Endometrial microvascular endothelial cells (primary cell): ENCODE data around the gene SLC25A18. TPM values are rescaled to one million over a fixed set of nuclear protein-coding genes. Genes with fewer than 3 reads are reported as not detected.
"Not testable (repeated sequence)": the region's sequence is repeated elsewhere in the genome, so short reads cannot be mapped to it uniquely, and the experiment has no call there.

Source experiments
- in situ Hi-C: cut with HindIII; loops from 2 replicates; pipeline ENCODE4 v1.10.0; 2017; ENCODE audit warnings: low sequenced_read_pairs, low pct_unique_long_range_greater_than_20kb; ENCODE audit errors: inconsistent ontology term
- total RNA-seq: library from RNA; depleted of rRNA; stranded (reverse); fragments of >200 nt; gene quantifications from one replicate; pipeline ENCODE4 v1.2.3, GENCODE V29; 2015; ENCODE audit errors: inconsistent ontology term

The SLC25A18 gene
- total RNA-seq, 1 donor from 2014 or later: not detected

DNA sequence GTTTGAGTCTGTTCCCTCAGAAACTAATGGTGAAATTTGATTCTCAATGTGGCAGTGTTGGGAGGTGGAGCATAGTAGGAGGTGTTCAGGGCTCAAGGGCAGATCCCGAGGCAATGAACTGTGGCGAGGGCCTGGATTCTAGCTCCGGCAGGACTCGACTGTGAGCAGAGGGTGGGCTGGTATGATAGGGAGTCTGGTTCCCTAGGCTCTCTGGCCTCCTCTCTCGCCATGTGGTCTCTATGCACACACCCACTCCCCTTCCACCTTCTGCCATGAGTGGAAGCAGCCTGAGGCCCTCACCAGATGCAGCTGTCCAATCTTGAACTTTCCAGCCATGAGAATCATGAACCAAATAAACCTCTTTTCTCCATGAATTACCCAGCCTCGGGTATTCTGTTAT, 32.9 kb downstream of the SLC25A18 start:
- in situ Hi-C loops: no loop called here

DNA sequence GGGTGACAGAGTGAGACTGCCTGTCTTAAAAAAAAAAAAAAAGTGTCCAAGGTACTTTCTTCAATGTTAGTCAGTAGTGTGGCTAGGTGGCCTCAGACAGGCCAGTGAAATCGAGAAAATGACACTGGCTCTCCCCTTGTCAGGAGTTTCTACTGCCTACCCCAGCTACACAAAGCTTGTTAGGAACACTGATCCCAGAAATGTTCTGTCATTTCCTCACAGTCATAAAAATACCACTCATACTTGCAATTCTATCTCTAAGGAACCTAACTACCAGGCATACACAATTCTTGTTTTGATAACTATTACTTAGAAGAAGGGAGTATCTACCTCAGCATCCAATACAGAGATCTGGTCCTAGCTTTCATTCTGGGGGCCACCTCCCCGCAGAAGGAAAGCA, 33.9 kb downstream of the SLC25A18 start:
- in situ Hi-C loops: no loop called here

DNA sequence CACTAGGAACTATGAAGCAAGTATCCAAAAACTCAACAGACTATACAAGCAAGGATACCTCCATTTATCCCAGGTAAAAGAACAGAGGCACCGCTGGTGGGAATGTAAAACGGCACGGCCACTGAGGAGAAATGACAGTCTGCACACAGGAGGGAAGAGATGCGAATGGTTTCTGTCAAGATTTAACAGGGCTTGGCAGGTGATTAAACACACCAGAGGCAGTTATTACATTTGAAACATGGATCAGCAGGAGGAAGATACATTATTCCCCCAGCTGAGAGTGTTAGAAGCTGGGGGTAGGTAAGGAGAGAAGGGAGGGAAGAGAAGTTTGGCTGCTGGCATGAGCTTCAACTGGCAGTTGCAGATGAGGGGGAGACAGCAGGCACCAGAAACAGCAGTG, 35.0 kb downstream of the SLC25A18 start:
- in situ Hi-C loops: no loop called here

DNA sequence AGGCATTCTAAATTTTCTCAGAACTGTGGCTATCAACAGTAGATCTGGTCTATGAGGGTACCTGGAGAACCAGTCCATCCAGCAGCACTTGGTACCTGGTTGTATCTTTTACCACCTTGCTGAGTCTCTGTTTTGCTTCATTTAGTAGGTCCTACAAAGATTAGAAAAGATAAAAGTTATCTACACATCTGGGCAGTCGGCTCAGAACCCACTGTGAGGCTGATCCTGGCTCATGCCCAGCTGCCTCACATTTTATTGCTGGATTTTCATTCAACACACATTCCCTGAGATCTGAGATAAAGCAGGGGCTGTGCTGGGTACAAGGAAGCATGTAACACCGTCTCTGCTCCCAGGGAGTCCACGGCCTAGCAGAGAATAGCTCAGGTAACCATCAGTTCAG, 37.7 kb downstream of the SLC25A18 start:
- in situ Hi-C loops: no loop called here

DNA sequence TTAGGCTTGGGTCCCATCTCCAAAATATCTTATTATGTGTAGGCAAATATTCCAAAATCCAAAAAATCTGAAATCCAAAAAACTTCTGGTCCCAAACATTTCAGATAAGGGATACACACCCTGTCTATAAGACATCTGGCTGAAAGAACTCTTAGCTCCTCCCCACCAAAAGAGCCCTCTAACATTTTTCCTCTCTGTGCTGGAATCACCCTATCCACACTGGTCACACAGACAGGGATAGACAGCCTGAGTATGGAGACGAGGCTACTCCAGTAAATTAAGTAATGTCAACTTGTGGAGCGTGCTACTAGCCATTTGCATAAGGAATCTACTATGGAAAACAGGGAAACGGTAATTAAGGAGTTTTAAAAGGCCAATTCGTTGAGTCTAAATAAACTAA, 40.4 kb downstream of the SLC25A18 start:
- in situ Hi-C loops: no loop called here

DNA sequence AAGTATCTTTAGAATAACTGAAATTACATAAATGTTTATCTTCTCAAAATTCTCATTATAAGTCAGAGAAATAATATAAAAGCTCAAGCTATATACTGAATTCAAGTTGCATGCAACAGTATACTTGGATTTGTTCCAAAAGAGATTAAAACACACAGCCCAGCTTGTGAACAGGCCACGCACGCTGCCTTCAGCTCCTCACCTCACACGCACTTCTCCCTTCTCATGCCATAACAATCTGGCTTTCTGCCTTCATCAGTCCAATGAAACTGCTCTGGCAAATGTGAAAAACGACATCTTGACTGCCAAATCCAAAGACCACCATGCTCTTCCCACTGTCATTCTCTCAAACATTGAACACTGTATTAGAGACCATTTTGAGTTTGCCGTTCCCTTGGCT, 43.2 kb downstream of the SLC25A18 start:
- in situ Hi-C loops: no loop called here

DNA sequence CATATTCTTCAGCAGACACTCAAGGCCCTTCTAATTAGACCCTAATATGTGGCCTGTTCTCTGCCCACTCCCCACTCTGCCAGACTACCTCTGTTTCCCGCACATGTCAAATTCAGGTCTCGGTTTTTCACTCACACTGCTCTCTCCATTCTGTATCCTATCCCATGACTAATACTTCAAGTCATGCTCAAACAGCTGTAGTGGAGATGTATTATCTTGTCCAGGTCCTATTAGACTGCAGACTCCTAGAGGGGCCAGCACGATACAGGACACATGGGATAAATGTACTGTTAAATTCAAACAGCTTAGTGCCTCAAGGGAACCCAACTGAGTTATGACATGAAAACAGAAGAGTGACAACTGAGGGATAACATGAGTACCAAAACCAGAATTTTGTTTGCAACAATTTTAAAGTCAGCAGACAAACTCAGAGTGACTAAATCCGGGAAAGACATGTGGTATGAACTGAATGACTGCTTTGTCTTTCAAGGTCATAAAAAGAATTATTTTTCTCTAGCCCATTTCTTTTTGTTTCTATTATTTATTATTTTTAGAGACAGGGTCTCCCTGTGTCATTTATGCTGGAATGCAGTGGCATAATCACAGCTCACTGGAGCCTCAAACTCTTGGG, 44.7 kb downstream of the SLC25A18 start:
- in situ Hi-C loops: no loop called here

DNA sequence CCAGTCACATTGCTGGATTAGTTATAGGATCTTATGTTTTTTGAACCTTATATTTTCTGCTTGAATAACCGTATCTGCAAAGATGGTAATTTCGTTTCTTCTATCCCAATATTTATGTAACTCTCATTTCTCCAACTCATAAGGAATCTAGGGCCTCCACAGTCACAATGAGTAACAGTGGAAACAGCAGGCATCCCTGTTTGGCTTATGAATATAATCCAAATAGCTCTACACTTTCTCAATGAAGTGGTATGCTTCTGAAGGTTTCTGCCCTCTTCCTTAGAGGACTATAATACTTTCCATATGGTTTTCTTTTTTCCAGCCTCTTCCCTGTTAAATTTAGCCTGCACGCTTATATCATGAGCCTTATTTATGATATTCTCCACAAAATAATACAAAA, 48.8 kb downstream of the SLC25A18 start:
- in situ Hi-C loops: no loop called here

DNA sequence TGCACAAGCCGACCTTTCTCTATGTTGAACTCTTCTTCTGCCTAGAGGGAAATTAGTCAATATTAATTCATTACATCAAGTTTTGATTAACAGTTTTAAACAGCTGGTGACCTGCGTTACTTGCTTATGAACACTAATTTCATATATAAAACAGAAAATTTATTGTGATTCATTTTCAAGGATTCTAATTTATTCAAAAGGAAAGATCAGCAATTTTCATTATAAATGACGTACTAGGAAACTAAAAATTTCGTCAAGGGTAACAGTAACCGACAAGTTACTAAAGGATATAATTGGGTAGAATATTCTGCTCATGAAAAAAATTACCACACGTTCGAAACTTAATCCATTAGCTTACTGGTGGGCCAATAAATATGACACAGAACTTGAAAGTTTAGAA, 50.0 kb downstream of the SLC25A18 start:
- in situ Hi-C loops: no loop called here

DNA sequence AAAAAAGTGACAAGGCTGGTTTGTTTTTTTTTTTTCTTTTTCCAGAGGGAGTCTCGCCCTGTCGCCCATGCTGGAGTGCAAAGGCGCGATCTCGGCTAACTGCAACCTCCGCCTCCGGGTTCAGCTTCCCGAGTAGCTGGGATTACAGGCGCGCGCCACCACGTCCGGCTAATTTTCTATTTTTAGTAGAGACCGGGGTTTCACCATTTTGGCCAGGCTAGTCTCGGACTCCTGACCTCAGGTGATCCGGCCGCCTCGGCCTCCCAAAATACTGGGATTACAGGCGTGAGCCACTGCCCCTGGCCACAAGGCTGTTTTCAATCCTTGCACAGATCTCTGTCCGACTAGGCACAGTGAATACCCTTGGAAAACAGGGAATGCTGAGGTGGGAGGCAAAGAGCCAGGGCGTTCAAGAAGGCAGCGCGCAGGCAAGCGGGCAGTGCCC, 64.7 kb downstream of the SLC25A18 start:
- in situ Hi-C loops: no loop called here

DNA sequence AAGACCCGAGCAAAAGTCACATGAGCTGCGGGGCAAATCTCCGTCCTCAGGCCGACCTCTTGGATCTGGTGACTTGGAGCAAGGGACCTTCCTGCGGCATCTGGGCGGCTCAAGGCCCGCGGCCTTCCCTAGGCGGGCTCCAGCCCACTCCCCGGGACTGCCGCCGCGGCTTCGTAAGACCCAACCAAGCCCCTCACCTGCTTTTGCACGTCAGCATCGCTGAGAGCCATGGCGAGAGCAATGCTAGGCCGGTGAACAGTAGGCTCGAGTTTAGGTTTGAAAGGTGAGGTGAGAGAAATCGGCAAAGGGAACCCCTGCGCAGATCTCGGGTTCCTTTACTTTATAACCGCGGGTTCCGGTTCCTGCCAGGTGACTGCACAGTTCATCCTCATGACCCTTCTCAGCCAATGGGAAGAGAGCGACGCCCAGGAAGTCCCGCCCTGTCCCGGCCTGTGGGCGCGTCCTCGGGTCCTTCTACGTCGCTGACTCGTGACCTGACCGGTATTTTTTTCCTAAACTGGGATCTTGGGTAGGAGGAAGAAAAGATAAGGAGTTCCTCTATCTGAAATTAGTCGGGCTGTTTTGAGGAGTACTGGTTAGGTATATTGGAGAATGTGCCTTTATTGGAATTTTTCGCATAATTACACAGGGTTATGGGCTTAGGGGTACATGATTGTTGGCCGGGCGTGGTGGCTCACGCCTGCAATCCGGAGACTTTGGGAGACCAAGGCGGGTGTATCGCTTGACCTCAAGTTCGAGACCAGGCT, 65.3 kb downstream of the SLC25A18 start, which contains the start of gene ATP6V1E1:
TSS of gene ATP6V1E1 (minus strand) at position 344 of the 767 bp plus-strand sequence. CDS start at position 230, 114 bp downstream.
- in situ Hi-C loops: no loop called here

DNA sequence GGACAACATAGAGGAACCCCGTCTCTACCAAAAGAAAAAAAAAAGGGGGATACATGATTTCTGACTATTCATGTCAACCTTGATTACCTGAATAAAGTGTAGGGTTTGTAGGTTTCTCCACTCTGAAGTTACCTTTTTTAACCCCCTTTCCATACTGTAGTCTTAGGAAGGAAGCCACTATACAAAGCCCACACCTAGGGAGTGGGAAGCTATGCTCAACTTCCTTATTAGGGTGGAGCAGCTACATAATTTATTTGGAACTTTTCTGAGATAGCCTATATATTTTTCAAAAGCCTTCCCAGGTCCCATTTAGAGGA, 65.8 kb downstream of the SLC25A18 start:
- in situ Hi-C loops: no loop called here

DNA sequence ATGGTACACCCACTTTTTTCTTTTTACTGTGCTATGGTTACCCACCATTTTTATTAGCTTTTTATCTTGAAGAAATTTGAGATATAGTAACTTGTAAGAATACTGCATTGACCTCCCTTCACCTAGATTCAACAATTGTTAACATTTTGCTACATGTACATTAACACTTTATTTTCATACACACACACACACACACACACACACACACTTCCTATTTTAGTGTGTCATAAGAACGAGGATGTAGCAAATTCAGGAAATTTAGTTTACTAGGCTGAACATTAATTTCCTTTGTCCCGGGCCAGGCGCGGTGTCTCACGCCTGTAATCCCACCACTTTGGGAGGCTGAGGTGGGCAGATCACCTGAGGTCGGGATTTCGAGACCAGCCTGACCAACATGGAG, 66.3 kb downstream of the SLC25A18 start:
- in situ Hi-C loops: no loop called here

DNA sequence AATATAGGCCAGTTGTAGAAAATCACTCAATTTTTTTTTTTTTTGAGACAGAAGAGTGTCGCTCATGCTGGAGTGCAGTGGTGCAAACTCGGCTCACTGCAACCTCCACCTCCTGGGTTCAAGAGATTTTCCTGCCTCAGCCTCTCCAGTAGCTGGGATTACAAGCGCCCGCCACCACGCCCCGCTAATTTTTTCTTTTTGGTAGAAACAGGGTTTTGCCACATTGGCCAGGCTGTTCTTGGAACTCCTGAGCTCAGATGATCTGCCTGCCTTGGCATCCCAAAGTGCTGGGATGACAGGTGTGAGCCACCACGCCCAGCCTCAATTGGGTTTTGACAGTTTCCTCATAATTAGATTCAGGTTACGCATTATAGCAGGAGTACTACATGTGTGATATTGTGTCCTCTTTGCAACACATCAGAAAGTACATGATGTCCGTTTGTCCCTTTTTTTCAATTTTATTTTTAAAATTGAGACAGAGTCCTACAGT, 67.8 kb downstream of the SLC25A18 start:
- in situ Hi-C loops: no loop called here

DNA sequence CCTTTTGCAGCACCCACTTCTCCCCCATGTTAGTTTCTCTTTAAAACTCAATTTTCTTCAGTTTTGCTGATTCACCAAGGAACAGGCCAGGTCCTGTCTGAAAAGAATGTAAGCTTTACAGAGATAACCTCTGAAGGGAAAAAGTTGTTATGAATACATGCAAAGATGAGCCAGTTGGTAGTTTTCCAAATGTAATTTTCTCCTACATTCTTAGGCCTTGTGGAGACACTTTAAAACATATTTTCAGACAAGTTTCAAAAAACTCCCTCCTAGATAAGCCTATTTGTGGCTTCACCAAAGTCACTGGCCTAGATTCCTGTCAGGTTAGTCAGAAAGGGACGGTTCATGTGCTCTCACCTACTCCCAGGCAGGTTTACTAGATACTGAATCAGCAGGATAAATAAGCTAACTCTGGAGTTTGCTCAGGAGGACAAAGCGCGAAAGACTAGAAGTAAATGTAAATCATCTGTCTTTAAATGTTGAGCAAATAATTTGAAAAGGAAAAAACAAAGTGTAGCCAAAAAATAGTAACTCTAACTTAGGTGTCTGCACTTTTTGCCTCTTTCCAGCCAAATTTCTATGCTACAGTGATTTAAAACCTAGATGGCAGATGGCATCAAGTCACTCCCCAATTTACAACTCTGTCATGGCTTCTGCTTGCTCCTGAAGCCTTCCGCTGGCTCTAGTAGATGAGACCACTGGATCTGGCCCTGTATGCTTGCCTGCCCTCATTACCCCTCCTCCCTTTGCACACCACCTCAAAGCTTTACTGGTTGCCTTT, 70.1 kb downstream of the SLC25A18 start:
- in situ Hi-C loops: no loop called here

DNA sequence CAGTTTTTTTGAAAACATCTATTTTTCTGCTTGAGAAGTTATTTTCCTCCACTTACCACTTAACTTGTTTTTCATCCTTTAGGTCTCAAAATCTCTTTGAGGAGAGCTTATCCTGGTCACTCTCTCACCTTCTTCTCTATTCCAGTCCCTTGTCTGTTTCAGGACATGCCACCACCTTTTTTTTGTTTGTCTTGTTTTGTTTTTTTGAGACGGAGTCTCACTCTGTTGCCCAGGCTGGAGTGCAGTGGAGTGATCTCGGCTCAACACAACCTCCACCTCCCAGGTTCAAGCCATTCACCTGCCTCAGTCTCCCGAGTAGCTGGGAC, 70.7 kb downstream of the SLC25A18 start:
- in situ Hi-C loops: no loop called here

DNA sequence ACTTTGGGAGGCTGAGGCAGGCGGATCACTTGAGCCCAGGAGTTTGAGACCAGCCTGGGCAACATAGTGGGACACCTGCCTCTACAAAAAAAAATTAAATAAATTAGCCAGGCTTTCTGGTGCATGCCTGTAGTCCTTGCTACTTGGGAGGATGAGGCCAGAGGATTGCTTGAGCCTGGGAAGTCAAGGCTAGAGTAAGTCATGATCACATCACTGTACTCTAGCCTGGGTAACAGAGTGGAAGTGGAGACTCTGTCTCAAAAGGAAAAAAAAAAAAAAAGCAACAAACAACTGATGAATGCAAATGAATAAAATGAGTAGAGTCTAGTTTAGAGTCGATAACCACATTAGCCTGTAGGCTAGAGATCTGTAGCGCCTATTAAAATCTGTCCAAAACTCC, 71.4 kb downstream of the SLC25A18 start:
- in situ Hi-C loops: no loop called here

DNA sequence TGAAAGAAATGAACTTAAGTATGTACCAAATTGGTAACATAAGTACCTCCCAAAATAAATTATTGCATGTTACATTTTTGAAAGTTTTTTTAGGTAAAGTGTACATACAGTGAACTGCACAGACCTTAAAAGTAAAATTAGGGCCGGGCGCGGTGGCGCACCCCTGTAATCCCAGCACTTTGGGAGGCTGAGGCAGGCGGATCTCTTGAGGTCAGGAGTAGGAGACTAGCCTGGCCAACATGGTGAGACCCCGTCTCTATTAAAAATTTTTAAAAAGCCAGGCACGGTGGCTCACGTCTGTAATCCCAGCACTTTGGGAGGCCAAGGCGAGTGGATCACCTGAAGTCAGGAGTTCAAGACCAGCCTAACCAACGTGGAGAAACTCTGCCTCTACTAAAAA, 73.6 kb downstream of the SLC25A18 start:
- in situ Hi-C loops: not testable (repeated sequence)

DNA sequence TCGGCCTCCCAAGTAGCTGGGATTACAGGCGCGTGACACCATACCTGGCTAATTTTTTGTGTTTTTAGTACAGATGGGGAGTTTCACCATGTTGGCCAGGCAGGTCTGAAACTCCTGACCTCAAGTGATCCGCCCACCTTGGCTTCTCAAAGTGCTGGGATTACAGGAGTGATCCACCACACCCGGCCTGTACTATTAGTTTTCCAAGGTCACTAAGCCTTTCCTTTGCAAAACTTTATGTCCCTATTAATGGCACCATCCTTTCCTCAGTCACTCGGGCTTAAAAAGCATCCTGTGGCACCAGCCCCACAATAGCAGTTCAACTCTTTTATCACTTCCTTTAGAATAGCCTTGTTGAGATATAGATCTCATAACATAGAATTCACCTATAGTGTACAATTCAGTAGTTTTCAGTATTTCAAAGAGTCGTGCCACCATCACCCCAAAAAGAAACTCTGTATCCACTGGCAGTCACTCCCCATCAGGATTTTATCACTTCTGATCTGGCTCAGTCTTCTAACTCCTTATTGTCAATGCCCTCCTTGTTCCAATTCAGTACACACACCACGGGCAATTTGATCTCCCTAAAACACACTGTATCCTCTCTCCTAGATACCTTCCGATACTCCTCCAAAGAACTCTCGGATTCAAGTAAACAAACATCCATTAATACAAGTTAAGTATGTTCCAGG, 74.3 kb downstream of the SLC25A18 start:
- in situ Hi-C loops: no loop called here

DNA sequence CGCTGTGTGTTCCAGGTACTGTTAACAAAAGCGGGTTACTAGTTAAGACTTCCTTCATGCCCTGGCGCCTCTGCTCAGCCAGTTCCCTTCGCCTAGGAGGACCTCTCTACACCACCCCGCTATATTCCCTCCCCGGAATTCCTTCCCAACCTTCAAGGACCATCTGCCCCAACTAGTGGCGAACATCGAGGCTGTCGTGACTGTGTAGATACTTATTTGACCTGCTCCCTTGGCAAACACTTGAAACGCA, 74.8 kb downstream of the SLC25A18 start:
- in situ Hi-C loops: no loop called here
